GM12873 (cell line): Measurements from ENCODE around the gene UBE3C.

Experiments
- CTCF ChIP-seq: IDR thresholded peaks from 2 replicates; pipeline ENCODE4 v1.5.1; 2012; ENCODE audit warnings: low read depth, mild to moderate bottlenecking, moderate library complexity, low read length, control low read depth; ENCODE audit not compliant: insufficient read depth; ENCODE audit errors: missing control alignments

Gene UBE3C

DNA sequence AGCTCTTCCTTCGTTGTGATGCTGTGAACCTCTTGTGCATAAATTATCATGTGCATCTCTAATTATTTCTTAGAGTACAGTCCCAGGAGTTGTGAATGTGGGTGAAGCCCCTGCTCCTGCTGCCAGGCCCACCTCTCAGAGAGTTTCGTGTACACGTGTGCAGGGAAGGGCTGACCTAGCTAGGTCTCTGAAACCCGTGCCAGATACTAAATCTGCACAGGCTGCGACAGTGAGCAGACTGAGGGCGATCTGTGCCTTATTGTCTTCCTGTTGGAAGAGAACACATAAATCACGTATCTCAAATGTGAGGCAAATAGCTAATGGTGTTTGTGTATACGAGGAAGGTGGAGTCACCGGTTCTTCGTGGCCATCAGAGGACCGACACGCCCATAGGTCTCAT, 126.3 kb downstream of the UBE3C start:
- no peak for TF ChIP-seq CTCF

DNA sequence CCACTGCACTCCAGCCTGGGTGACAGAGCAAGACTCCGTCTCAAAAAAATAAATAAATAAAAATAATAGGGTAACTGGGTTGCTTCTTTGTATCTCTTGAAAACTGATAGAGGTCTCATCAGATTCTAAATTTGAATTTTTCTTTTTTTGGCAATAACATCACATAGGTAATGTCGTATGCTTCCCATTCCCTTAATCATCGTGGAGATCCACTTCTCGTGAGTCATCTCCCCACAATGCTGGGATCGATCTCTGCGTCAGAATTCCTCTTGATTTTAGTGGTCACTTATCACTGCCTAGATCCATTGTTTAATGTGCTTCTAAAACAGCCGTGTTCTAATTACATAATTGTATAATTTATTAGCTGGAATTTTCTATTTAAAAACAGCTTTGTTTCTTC, 127.5 kb downstream of the UBE3C start:
- no peak for TF ChIP-seq CTCF

GRCh38 chr7:157267516-157267915, 128.8 kb downstream of the UBE3C start:
- no peak for TF ChIP-seq CTCF

- no peak for TF ChIP-seq CTCF
Measured at GRCh38 chr7:157267956-157268355, 129.2 kb downstream of the UBE3C start.

DNA sequence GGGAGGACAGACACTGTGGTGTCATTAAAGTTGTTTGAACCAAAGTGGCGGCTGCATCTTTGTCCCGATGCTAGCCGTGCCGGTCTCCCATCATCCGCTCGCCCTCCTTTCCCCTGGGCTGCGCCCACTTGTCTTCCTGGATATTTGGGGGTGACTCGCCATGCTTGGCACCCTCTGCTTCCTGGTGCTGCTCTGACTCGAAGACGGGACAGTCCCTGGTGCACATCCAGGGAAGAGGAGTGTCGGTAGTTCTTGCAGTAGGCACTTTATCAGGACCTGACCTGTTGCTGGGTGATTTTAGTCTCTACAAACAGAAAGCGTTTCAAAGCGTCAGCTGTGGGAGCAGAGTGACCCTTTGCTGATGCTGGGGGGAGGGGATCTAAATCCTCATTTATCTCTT, 129.8 kb downstream of the UBE3C start:
- TF ChIP-seq CTCF, result no peak

- no peak for TF ChIP-seq CTCF
Measured at GRCh38 chr7:157269341-157270059, 130.8 kb downstream of the UBE3C start.

DNA sequence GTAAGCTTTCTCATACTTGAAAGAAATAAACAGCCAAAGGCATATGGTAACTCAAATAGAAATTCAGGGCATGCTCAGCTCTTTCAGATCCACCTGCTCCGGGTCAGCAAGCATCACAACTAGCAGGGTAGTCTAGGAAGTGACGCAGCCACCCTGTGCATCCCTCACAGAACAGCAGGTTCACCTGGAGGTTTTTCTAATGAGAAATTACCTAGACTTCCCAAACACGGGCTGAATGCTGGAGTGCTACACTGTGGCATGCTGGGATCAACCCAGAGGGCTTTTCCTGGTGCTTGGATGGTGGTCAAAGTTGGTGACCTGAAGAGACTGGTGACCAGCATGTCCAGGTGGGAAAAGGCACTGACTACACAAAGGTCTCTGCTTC, 131.3 kb downstream of the UBE3C start:
- TF ChIP-seq CTCF, result no peak
